Ishikawa (cell line): Measurements from ENCODE around the gene NEDD4L.

Experiments
- TAF1 ChIP-seq: IDR thresholded peaks from 2 replicates; pipeline ENCODE4 v1.6.1; 2012; ENCODE audit warnings: low read depth, mild to moderate bottlenecking
- TF ChIP-seq, protein P1 (sequence below): IDR thresholded peaks from 2 replicates; pipeline ENCODE4 v1.6.1; 2012; ENCODE audit warnings: low read depth, mild to moderate bottlenecking

DNA sequence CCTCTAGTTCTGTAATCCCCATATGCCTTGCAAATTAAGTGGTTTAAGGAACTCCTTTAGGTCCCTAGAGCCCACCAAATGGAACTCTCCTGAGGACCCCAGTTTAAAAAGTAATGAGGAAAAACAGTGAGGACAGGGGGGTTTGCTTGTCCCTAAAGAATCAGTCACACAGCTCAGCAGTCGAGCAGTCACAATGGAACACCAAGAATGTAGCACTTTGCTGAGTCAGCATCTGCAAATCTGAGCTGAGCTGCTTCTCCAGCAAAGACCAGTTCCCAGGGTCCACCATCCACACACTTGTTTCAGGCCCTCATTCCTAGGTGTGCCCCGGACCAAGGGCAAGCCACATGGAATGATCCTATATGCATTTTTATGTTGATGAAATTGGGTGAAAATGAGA is 46.2 kb upstream of the NEDD4L start:
- TF ChIP-seq, protein P1, sequence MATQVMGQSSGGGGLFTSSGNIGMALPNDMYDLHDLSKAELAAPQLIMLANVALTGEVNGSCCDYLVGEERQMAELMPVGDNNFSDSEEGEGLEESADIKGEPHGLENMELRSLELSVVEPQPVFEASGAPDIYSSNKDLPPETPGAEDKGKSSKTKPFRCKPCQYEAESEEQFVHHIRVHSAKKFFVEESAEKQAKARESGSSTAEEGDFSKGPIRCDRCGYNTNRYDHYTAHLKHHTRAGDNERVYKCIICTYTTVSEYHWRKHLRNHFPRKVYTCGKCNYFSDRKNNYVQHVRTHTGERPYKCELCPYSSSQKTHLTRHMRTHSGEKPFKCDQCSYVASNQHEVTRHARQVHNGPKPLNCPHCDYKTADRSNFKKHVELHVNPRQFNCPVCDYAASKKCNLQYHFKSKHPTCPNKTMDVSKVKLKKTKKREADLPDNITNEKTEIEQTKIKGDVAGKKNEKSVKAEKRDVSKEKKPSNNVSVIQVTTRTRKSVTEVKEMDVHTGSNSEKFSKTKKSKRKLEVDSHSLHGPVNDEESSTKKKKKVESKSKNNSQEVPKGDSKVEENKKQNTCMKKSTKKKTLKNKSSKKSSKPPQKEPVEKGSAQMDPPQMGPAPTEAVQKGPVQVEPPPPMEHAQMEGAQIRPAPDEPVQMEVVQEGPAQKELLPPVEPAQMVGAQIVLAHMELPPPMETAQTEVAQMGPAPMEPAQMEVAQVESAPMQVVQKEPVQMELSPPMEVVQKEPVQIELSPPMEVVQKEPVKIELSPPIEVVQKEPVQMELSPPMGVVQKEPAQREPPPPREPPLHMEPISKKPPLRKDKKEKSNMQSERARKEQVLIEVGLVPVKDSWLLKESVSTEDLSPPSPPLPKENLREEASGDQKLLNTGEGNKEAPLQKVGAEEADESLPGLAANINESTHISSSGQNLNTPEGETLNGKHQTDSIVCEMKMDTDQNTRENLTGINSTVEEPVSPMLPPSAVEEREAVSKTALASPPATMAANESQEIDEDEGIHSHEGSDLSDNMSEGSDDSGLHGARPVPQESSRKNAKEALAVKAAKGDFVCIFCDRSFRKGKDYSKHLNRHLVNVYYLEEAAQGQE = no peak
- TF ChIP-seq TAF1 = no peak
